ENCODE measurements around the gene GPR151.
A peak's percentile ranks its signal among the peaks of the same experiment; 100 is the strongest.
"Not testable (repeated sequence)": the region's sequence is repeated elsewhere in the genome, so short reads cannot be mapped to it uniquely, and the experiment has no call there.

Gene GPR151

DNA sequence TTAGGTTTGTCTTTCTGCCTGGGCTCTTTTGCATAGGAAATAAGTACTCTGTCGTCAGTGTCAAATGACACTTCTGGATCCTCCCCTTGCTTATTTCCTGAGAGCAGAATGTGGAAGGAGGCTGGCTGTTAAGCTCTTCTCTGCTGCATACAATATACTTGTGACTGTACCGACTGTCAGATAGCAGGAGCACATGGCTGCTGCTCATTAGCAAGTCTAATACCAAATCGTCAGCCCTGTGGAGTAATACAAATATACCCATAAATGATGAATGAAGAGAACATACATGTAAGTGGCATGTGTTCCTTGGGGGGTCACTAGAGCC is at the start of gene GPR151:
TSS of gene GPR151 (minus strand) at position 40 of the 325 bp plus-strand sequence. CDS start 77 bp downstream, outside the sequence.
- FAIRE-seq, result no peak

DNA sequence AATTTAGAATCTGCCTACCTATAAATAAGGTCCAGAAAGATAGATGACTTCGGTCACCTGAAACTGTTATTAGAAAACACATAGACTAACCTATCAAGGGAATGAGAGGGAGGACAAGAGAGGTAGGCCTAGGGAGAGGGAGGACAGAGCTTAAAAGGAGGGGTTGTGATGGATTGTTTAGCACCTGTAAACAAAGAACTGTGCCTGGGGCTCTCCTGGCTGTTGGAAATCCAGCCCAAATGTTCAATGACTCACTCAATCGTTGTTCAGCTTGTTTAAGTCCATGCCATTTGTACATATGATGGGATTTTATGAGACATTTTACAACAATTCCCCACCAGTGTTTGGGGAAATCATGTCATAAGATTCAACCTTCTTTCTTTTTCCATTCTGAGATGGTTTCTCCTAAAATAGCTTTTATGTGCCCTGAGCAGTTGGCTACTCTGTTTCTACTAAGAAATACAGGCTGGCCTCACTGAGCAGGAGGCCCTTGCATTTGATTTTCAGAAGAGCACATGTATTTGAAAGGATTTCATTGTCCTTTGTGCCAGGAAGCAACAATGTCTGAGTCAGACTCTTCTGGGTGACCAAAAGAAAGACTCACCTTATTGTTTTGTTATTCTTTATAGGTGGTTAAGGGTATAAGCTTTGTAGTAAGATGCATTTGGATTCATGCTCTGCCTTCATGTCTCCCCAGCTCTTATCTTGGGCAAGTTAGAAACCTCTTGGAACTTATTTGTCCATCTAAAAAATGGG is 48.2 kb upstream of the GPR151 start:
- FAIRE-seq, result no peak

DNA sequence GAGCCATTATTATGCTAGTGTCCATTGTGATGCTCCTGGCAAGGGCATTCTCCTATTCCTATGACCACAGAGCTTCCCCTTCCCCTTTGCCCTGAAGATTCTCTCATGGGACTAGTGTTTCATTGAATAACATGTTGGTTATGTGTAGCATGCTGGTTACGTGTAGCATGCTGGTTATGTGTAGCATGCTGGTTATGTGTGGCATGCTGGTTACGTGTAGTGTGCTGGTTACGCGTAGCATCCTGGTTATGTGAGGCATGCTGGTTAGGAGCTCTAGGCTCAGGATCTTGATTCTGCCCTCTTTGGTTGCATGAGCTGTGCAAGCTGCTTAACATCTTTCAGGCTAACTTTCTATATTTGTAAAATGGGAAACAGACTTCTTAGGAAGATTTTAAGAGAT is 46.5 kb upstream of the GPR151 start:
- no peak for FAIRE-seq

DNA sequence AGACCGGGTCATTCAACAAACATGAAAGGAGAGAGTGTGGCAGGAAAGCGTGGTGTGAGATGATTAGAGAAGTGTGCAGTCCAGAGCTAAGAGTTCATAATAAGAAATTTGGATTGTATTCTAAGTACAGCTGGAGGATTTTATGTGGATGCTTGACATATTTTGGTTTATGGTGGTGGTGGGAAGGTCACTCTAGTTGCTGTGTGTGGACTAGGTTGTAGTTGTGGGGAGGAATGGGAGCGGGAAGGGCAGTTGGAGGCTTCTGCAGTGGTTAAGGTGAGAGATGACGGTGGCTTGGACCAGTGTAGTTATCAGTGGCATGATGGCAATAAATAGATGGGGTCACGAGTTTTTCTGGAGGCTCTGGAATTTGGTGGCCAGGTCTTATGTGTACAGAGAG is 45.7 kb upstream of the GPR151 start:
- FAIRE-seq, result no peak

DNA sequence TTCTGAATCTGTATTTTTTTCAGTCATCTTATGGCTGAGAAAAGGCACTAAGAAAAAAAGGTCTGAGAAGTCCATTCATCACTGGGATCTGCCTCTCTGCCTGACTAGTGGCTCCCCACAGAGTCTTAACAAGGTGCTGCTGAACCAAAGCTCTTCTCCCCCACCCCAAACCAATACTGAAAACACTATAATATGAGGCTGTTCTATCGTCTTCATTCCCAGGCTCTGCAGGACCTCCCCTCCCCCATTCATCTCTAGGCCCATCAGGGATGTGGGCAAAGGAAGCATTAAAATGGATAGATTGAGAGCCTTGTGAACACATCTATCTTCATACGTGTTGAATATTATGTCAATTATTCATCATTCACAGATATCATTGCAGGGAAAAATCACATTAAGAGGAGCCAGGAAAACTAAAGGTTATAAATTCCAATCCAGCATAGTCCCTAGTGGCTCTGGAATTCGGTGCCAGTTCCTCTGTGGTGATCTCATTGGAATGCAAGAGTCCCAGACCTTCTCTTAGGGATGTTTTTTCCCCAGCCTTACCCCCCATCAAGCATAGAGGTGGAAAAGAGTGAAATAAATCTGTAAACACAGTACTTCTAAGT is 44.3 kb upstream of the GPR151 start:
- FAIRE-seq, result no peak

DNA sequence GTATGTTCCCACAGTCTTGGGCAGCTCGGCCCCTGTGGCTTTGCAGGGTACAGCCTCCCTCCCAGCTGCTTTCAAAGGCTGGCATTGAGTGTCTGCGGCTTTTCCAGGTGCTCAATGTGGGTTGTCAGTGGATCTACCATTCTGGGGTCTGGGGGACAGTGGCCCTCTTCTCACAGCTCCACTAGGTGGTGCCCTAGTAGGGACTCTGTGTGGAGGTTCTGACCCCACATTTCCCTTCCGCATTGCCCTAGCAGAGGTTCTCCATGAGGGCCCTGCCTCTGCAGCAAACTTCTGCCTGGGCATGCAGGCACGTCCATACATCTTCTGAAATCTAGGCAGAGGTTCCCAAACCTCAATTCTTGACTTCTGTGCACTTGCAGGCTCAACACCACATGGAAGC is 40.9 kb upstream of the GPR151 start:
- FAIRE-seq, result not testable (repeated sequence)

DNA sequence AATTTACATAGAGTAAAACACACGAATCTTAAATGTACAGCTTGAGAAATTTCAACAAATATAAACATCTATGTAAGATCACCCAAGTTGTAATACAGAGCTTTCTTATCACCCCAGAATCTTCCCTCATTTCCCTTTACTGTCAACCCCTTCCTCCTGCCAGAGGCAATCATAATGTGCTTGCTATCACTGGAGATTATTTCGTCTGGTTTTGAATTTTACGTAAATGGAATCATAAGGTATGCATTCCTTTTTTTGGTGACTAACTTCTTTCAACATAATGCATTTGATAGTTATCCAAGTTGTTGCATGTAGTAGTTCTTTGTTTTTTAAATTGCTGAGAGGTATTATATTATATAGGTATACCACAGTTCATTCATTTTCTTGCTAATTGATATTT is 37.5 kb upstream of the GPR151 start:
- FAIRE-seq, result no peak

DNA sequence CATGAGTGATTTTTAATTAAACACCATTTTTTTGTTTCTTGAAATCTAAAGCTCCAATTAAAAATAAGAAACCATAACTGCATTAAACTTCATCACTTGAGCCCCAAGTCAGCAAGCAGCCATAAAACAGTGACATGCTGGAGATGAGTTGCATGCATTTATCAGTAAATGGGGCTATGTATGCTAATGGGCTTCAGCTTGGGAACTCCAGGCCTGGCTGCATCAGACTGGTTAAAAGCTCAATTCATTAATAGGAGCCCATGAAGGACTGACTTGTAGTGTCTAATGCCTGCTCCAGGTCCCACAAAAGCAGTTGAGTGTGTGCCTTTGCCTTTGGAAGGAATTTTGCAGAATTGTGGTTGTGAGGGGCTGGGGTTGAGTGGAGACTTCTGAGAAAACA is 33.6 kb upstream of the GPR151 start:
- no peak for FAIRE-seq

DNA sequence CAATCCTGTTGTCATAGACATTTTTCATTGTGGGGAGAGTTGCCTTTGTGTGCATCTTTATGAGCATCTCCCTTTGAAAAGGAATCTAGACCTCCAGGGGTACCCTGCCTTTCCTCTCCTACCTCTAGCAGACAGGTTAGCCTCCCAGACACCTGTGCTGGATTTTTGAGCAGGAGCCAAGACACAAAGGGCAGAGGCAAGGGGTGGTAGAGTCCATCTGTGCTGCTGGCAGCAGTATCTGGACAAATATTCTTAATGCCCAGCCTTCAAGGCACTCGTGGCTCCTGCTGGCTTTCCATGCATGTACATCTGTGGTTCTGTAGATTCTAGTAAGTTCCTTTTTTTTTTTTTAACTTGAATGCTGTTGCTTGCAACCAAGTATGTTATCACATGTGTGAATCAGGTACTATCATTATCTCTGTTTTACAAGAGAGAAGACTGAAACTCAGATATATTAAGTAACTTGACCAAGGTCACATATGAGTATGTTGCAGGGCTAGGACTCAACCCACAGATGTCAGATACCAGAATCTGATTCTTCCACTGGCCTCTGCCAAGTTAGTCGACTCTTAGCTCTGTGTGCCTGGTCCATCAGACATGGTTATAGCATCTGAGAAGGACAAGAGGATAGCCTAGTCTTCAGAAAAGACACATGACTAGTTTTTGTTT is 32.9 kb upstream of the GPR151 start:
- no peak for FAIRE-seq

DNA sequence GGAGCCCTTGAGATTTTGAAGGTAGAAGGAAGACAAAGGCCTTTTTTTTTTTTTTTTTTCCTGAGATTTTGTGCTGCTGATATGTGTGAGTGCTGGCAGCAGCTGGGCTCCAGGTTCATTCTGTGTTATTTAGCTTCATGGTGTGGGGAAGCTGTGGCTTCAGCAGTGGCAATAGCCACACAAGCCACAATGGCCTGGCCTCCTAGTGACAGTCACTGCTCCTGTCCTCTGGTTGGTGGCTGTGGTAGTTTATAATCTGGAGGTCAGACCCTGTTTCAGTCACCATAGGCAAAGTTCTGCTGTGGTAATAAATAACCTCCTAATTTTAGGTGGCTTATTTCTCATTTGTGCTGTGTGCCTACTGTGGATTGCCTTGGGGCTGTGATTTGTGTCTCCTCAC is 28.2 kb upstream of the GPR151 start:
- FAIRE-seq, result no peak

DNA sequence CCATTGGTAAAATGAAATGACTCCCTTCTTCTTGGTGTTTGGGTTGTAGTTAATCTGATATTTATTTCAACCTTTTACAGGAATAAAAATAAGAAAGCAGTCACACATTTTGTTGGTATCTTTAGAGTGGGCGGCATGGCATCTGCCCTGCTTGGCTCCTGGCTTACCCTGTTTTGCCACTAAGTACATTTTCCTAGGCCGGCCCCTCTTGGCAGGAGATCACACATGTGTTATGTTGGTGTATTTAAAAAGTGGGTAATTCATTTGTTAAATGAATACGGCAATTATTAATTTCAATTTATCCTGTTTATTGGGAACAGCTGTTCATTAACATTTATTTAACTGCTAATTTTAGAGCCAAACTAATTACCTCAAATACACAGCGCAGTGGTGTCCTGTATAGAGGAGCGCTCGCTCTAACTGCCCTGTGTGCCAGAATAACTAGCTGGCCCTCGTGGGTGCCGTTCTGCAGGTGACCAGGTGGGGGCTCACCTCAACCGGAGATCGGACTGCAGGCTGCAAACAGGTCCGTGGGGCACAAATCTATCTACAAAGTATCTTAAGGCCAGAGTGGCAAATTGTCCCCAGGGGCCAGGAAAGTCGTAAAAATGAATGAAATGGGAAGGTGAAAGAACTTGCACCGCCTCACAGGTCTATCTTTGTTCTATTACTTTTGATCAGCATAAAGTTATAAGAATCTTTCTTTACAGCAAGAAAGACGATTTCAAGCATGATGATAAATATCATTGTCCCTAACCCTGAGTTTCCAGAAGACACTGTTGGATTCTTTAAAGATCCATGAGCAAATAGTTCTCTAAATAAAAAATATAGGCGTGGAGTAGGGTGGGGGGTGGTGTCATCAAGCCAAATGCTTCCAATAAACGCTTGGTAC is 26.2 kb upstream of the GPR151 start:
- no peak for FAIRE-seq

DNA sequence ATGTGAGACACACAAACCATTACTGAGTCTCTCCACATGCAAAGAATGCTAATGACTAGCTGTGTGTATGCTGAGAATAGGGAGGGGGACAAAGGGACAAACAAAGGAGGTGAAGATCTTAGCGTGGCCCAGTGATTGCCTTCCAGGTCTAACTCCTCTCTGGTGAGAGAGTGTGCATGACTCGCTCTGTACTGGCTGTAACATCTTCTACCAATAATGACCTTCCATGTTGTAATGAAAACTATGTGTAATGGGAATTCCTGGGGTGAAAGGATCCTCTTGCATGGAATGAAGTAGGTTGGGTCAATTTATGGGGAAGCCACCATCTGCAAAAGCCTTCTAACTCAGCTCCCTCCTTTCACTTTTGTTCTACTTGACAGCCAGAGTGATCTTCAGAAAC is 24.4 kb upstream of the GPR151 start:
- no peak for FAIRE-seq

DNA sequence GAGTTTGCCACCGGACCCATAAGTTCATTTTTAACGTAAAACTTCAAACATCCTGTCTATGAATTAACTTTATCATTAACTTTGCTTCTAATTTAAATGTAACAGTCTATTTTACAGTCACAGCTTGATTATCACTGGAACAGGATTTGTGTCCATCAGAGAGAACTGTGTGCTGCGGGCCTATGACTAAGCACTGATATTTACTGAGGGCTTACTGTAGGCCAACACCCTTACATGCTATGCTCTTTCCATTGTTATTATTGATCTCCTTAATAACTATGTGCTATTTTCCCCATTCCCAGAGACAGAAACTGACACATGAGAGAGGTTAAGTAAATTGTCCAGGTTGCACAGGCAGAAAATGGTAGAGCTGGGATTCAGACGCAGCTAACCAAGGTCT is 24.0 kb upstream of the GPR151 start:
- no peak for FAIRE-seq

DNA sequence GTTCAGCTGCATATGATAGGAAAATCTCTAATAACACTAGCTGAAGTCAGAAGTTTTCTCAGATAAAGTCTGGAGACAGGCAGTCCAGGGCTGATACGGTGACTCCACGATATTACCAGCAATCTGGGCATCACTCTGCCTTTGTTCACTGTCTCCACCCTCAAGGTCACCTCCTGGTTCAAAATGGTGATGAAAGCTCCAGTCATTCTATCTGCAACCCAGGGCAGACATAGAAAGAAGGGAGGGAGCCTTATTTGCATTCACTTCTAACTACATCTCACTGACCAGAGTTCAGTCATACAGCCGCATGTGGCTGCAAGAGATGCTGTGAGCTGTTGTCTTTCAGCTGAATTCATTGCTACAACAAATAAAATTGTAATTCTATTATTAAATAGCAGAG is 22.4 kb upstream of the GPR151 start:
- no peak for FAIRE-seq

DNA sequence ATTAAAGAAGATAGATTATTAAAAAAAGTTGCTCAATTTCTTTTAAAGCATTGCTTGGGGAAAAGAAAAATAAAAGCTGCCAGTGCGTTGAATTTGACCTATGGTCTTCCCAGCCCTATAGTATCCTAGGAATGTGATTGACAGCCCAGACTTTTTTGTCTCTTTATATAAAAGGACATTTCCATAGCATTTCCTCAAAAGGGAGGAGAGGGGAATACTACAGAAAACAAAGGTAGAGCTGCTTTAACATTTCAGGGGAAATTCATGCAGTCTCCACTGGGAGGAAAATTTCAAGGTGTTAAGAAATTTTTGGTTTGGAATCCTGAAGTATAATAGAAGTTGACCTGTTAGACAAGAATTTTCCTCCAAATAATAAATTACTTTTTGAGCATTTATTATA is 17.9 kb upstream of the GPR151 start:
- no peak for FAIRE-seq

DNA sequence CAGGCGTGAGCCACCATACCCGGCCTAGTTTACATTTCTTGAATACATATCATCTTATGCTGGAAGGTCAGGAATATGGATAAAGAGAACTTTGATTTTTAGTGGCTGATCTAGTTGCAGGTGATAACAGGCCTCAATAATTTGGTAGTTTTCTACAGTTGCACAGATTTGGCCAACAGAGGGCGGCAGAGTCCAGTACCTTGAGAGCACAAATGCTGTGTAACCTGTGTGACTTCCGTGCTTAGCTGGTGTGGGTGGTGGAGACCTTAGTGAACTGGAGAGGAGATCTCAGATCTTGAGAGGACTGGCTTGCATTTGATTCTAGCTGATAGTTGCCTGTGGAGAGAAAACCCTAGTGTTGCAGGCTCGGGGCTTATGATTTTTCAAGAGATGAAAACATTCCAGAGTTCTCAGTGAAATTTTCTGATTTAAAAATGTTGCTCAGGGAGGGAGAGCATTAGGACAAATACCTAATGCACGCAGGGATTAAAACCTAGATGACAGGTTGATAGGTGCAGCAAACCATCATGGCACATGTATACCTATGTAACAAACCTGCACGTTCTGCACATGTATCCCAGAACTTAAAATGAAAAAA is 17.4 kb upstream of the GPR151 start:
- FAIRE-seq, result peak; percentile 86

DNA sequence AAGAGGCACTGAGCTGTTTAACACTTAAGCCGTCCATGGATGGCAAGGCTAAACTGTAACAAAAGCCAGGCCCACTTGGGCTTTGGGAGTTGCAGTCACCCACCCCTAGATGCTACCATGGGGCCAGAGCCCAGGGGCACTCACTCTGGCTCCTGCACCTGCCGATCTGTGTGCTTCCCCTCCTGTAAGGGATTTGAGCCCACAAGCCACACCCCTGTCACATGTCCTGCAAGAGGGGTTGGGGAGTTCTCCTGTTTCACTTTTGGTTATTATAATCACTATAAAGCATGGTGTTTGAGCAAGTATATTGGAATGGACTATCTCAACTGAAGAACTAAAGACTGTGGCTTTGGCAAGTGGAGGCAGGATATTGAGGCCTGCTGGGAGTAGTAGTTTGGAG is 14.0 kb upstream of the GPR151 start:
- no peak for FAIRE-seq

DNA sequence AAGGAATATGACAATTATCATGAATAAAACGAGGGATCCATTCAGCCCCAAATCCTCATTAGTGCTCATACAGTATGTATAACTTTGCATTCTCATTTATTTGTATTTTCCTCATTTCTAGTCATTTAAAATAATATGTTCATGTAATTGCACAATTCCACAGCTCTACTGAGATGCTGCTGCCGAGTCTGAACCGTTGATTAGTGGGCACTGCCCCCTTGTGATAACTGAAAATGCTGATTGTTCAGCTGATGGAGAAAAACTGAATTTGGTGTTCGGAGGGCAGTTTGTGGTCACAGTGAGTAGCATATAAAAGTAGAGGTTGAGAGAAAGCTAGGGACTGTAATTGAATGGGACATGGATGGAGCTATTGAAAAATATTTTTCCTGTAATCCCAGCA is 12.2 kb upstream of the GPR151 start:
- FAIRE-seq, result no peak

DNA sequence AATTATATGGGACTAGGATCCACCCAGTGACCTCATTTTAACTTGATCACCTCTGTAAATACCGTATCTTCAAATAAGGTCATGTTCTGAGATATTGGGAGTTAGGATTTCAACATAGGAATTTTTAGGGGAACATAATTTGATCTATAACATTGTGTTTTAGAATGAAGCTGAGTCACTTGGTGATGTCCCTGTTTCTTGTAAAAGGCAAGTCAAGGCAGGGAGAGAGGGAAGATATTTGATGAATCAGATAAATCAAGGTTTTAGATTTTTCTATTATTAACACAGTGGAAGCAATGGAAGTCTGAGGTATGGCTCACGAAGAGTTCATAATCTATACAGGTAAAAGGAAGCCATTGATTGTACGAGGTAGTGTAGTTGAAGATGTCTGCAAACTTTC is 11.8 kb upstream of the GPR151 start:
- no peak for FAIRE-seq

DNA sequence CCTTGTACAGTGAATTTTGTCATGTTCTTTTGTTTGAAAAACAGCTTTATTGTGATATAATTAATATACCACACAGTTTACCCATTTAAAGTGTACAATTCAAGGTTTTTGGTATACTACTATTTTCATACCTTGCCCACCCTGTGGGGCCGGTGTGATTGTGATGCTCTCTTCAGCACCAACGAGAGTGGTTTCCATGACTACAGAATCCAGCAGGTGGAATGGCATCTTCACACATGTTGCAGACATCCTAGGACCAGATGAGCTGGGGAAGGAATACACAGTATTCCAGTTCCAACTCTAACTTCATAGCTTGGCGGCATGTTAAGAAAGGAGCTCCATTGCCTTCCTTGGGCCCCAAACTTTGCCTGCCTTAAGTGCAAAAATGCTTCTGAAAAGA is 7.7 kb upstream of the GPR151 start:
- FAIRE-seq, result no peak

DNA sequence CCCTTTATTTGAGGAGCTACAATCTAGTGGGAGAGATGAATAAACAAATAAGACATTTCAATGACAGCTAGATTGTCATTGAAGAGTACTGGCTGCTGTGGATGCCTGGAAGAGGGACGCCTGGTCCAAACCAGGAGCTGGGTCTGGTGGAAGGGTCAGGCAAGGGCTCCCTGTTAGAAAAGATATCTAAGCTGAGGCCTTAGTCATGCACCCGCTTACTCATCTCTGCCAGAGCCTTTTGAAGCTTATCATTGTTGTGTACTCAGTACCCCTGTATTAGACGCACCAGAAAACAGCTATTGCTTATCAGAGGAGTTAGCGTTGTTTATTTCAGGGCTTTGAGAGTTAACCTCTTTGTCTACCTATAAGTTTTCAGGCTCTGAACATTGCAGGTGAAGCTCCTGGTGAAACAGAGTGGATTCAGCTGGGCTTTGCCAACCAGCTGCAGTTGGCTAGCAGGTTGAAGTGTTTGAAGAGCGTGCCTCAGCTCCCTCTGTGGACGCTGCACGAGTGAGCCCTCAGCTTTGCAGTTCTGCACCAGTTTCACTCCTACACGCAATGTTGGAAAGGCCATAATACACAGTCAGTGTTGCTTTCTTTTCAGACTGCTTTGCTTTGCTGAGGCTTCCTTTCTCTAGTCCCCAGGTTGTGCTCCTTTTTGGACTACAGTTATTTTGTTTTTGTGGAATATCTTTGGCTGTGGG is 5.6 kb upstream of the GPR151 start:
- FAIRE-seq, result no peak

DNA sequence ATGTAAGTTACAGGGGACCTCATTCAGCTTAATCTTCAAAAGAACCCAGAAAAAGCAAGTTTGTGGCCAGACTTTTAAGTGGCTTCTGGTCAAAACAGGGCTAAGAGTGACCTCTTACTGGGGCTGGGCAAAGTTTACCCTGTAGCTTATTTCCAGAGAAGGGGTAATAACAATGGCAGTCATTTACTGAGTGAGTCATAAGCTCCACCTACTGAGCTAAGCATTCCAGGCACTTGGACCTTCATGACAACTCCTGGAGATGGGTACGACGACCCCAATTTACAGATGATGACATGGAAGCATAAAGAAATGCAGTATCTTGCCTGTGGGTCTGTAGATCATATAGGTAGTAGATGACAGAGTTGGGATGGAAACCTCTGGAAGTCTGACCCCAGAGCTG is 4.7 kb upstream of the GPR151 start:
- no peak for FAIRE-seq

Measured in G401.6 (cell line).